ENCODE results near the gene UNC80.
"Not testable (repeated sequence)": the region's sequence is repeated elsewhere in the genome, so short reads cannot be mapped to it uniquely, and the experiment has no call there.

The UNC80 gene

DNA sequence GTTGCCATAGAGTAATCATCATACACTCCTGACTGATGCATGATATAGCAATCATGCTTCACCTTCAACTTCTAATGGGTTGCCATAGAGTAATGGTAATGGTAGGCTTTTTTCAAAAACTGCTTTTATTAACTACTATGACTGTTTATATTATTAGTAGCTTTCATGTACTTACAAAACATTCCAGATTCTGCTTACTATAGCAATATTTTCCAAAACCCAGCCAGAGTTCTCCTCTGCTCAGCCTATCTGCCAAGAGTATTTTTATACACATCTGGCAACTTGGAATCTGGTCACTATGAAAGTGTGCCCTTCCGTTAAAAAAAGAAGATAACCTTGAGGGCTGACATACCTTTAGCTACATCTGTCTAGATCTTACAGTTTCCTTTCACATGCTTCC lies 5.0 kb upstream of the UNC80 start:
- WGBS: 89% methylated on average over 1 of the region's 1 CpG
- H3K9me3 ChIP-seq (ENCODE audit: insufficient read depth, low read depth, low read length): no peaks in the 10 kb centered on the region
- H3K36me3 ChIP-seq (ENCODE audit: insufficient read depth, low read length): no peaks in the 10 kb centered on the region
- H3K4me1 ChIP-seq (ENCODE audit: insufficient read depth, low read length): no peaks in the 10 kb centered on the region
- H3K9ac ChIP-seq (ENCODE audit: low read depth, low read length): no peak overlapping the region
- H3K4me3 ChIP-seq (ENCODE audit: low read length): no peak overlapping the region
- peaks cover 97% of the 10 kb centered on the region for H3K27me3 ChIP-seq (ENCODE audit: insufficient read depth, low read length)
- H3K27ac ChIP-seq (ENCODE audit: low read depth, low read length): no peak overlapping the region

DNA sequence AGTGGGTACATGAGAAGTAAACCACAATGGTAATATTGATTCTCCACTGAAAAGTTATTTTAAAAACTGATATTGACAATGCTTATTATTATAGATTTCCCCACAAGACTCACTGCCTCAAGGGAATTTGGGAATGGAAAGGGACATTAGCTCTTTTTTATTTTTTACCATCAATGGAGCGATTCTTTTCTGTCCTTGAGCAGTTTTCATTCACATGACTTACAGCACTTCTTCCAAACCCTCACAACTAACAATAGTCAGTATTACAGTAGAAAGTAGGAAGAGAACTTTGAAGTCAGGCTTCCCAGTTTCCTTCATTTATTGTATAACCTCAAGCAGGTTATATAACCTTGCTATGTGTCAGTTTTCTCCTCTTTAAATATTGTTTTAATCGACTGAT lies 4.3 kb upstream of the UNC80 start:
- Histone ChIP-seq H3K27me3 (ENCODE audit: insufficient read depth, low read length) (peaks cover 95% of the 10 kb centered on the region), H3K9me3 (ENCODE audit: insufficient read depth, low read depth, low read length) (no peaks in the 10 kb centered on the region), H3K9ac (ENCODE audit: low read depth, low read length) (no peak overlapping the region), H3K27ac (ENCODE audit: low read depth, low read length) (no peak overlapping the region), H3K4me1 (ENCODE audit: insufficient read depth, low read length) (no peaks in the 10 kb centered on the region), H3K36me3 (ENCODE audit: insufficient read depth, low read length) (no peaks in the 10 kb centered on the region), H3K4me3 (ENCODE audit: low read length) (no peak overlapping the region)
- WGBS: 88% methylated on average over 1 of the region's 2 CpGs

DNA sequence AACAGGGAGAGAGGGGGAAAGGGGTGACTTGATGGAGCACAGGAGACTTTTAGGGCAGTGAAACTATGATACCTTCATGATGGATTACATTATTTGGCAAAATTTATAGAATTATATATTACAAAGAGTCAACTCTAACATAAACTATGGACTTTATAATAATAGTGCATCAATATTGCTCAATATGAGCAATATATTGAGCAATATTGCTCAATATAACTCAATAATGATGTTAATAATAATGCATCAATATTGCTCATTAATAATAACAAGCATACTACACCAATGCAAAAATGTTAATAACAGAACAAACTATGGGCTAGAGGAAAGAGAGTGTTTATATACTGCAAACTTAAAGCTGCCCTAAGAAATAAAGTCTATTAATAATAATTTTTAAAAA lies 3.1 kb upstream of the UNC80 start:
- H3K4me1 ChIP-seq (ENCODE audit: insufficient read depth, low read length): no peaks in the 10 kb centered on the region
- no peak overlapping the region for H3K27ac ChIP-seq (ENCODE audit: low read depth, low read length)
- no peaks in the 10 kb centered on the region for H3K9me3 ChIP-seq (ENCODE audit: insufficient read depth, low read depth, low read length)
- no peak overlapping the region for H3K4me3 ChIP-seq (ENCODE audit: low read length)
- peaks cover 95% of the 10 kb centered on the region for H3K27me3 ChIP-seq (ENCODE audit: insufficient read depth, low read length)
- H3K9ac ChIP-seq (ENCODE audit: low read depth, low read length): no peak overlapping the region
- H3K36me3 ChIP-seq (ENCODE audit: insufficient read depth, low read length): no peaks in the 10 kb centered on the region

DNA sequence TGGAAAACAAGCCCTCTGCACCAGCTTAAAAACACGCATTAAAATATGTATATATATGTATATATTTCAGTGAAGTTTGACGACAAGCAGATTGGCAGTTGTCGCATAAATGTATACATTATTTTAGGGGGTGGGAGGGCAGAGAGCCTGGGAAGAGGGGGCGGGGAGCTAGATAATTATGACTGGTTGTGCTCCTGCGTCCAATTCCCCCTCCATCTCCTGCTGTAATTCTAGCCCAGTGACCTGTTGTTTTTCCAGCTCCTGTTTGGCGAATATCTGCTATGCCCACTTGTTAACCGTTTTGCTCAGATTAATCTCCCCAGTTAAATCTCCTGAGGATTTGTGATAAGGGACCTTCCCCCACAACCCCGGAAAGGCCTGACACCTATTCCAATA lies 656 bp downstream of the UNC80 start:
- Histone ChIP-seq H3K27ac (ENCODE audit: low read depth, low read length) (no peak overlapping the region), H3K27me3 (ENCODE audit: insufficient read depth, low read length) (peaks cover 67% of the 10 kb centered on the region), H3K9me3 (ENCODE audit: insufficient read depth, low read depth, low read length) (no peaks in the 10 kb centered on the region), H3K4me1 (ENCODE audit: insufficient read depth, low read length) (no peaks in the 10 kb centered on the region), H3K9ac (ENCODE audit: low read depth, low read length) (0 out of 2 replicates have a peak overlapping the region, but pooled peaks have one; percentile 24), H3K36me3 (ENCODE audit: insufficient read depth, low read length) (no peaks in the 10 kb centered on the region), H3K4me3 (ENCODE audit: low read length) (peak overlapping the region; percentile 58)
- 25% methylated on average over 5 of the region's 8 CpGs for WGBS

DNA sequence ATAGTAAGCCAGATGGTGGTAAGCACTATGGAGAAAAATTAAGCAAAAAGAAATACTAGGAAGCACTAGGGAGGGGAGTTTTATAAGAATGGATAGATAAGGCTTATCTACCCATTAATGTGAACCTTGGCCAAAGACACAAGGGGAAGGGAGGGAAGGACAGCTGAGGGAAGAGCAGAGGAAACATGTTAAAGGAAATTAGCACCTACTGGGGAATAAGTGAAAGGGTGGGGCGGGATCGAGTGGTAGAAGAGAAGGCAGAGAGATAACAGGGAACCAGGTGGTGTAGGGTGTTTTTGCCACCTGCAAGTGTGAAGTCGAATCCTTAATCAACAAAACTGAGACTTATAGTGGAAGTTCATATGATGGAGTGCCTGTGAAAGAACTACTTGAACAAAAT lies 1.7 kb downstream of the UNC80 start:
- Histone ChIP-seq H3K27me3 (ENCODE audit: insufficient read depth, low read length) (peaks cover 56% of the 10 kb centered on the region), H3K36me3 (ENCODE audit: insufficient read depth, low read length) (no peaks in the 10 kb centered on the region), H3K27ac (ENCODE audit: low read depth, low read length) (no peak overlapping the region), H3K9ac (ENCODE audit: low read depth, low read length) (no peak overlapping the region), H3K9me3 (ENCODE audit: insufficient read depth, low read depth, low read length) (no peaks in the 10 kb centered on the region), H3K4me3 (ENCODE audit: low read length) (no peak overlapping the region), H3K4me1 (ENCODE audit: insufficient read depth, low read length) (no peaks in the 10 kb centered on the region)
- 49% methylated on average over 3 of the region's 3 CpGs for WGBS

DNA sequence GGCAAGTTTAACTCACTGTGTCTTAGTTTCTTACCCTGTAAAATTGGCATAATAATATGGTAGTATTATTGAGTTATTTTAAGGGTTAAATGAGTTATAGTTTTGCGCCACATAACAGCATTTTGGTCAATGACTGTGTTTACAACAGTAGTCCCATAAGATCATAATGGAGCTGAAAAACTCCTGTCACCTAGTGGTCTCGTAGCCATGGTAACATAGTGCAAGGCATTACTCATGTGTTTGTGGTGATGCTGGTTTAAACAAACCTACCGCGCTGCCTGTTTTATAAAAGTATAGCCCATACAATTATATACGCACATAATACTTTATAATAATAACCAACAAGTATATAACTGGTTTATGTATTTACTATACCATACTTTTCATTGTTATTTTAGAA lies 15.8 kb downstream of the UNC80 start:
- H3K36me3 ChIP-seq (ENCODE audit: insufficient read depth, low read length): no peaks in the 10 kb centered on the region
- no peaks in the 10 kb centered on the region for H3K27me3 ChIP-seq (ENCODE audit: insufficient read depth, low read length)
- WGBS: 96% methylated on average over 2 of the region's 5 CpGs
- H3K27ac ChIP-seq (ENCODE audit: low read depth, low read length): no peak overlapping the region
- H3K4me3 ChIP-seq (ENCODE audit: low read length): no peak overlapping the region
- H3K9me3 ChIP-seq (ENCODE audit: insufficient read depth, low read depth, low read length): no peaks in the 10 kb centered on the region
- peaks cover 17% of the 10 kb centered on the region for H3K4me1 ChIP-seq (ENCODE audit: insufficient read depth, low read length)
- H3K9ac ChIP-seq (ENCODE audit: low read depth, low read length): no peak overlapping the region

DNA sequence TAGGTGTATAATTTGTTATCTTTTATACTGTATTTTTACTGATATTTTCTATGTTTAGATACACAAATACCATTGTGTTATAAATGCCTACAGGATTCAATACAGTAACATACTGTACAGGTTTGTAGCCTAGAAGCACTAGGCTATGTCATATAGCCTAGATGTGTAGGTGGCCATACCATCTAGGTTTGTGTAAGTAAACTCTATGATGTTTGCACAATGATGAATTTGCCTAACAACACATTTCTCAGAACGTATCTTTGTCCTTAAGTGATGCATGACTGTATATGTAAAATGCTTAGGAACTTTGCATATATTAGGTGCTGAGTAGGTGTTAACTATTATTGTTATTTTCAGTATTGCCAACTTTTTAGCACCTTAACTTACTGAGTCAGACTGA lies 17.3 kb downstream of the UNC80 start:
- Histone ChIP-seq H3K36me3 (ENCODE audit: insufficient read depth, low read length) (no peaks in the 10 kb centered on the region), H3K9ac (ENCODE audit: low read depth, low read length) (no peak overlapping the region), H3K9me3 (ENCODE audit: insufficient read depth, low read depth, low read length) (no peaks in the 10 kb centered on the region), H3K27me3 (ENCODE audit: insufficient read depth, low read length) (no peaks in the 10 kb centered on the region), H3K4me3 (ENCODE audit: low read length) (no peak overlapping the region), H3K27ac (ENCODE audit: low read depth, low read length) (no peak overlapping the region), H3K4me1 (ENCODE audit: insufficient read depth, low read length) (peaks cover 13% of the 10 kb centered on the region)
- 91% methylated on average over 1 of the region's 1 CpG for WGBS

DNA sequence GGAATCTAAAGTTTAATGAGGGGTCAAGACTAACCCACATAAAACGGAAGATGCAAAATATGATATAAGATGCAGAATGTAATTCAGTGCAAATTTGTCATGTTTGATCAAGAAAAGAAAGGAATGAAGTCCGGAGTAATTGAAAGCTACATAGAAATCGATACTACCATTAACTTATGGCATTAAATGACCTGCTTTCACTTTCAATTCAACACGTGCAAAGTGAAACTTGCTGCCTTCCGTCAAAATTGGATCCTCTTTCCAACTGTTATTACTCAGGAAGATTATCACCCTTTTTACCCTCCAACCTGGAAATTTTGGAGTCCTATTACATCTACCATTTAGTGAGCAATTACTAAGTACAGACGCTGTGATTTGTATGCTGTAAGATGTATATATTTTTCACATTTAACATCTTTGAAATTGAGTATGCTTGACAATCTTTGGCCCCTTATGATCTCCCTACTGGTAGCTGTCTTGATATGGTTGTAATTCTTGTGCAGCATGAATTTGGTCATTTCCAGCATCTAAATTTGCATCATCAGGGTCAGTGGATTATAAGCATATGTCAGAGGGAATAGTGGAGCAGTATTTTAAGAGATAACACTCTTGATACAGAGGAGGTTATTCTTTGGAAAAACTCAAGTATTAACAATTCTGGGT lies 18.6 kb downstream of the UNC80 start:
- H3K4me3 ChIP-seq (ENCODE audit: low read length): no peak overlapping the region
- no peaks in the 10 kb centered on the region for H3K9me3 ChIP-seq (ENCODE audit: insufficient read depth, low read depth, low read length)
- no peak overlapping the region for H3K9ac ChIP-seq (ENCODE audit: low read depth, low read length)
- peaks cover 11% of the 10 kb centered on the region; the same call in 1 of the 2 replicates for H3K4me1 ChIP-seq (ENCODE audit: insufficient read depth, low read length)
- H3K27me3 ChIP-seq (ENCODE audit: insufficient read depth, low read length): no peaks in the 10 kb centered on the region
- no peaks in the 10 kb centered on the region for H3K36me3 ChIP-seq (ENCODE audit: insufficient read depth, low read length)
- 77% methylated on average over 5 of the region's 6 CpGs for WGBS
- H3K27ac ChIP-seq (ENCODE audit: low read depth, low read length): no peak overlapping the region

DNA sequence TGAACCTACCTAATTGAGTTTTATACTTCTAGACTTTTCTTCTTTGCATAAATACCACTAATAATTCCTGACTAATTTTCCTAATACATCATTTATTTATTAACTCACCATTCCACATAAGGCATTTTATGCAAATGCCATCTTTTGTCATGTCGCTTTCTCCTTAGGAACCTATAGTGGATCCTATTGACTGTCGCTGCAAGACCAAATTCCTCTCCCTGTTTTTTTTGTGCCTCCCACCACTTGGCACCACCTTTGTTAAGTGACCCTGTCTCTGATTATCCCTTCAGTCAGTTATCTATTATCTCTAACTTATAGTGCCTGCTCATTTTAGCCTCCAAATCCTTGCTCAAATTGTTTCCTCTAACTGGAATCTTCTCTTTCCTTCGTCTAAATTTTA lies 19.5 kb downstream of the UNC80 start:
- H3K27ac ChIP-seq (ENCODE audit: low read depth, low read length): no peak overlapping the region; the same call in 1 of the 2 replicates
- H3K27me3 ChIP-seq (ENCODE audit: insufficient read depth, low read length): no peaks in the 10 kb centered on the region
- 67% methylated on average over 3 of the region's 3 CpGs for WGBS

DNA sequence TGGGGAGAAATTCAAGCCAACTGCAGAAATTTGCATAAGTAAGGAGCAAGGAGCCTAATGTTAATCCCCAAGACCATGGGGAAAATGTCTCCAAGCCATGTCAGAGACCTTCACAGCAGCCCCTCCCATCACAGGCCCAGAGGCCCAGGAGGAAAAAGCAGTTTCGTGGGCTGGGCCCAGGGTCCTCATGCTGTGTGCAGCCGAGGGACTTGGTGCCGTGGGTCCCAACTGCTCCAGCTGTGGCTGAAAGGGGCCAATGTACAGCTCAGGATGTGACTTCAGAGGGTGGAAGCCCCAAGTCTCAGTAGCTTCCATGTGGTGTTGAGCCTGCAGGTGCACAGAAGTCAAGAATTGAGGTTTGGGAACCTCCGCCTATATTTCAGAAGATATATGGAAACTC lies 23.8 kb downstream of the UNC80 start:
- H3K9ac ChIP-seq (ENCODE audit: low read depth, low read length); H3K9me3 ChIP-seq (ENCODE audit: insufficient read depth, low read depth, low read length); H3K36me3 ChIP-seq (ENCODE audit: insufficient read depth, low read length); H3K4me3 ChIP-seq (ENCODE audit: low read length); H3K4me1 ChIP-seq (ENCODE audit: insufficient read depth, low read length); H3K27ac ChIP-seq (ENCODE audit: low read depth, low read length); H3K27me3 ChIP-seq (ENCODE audit: insufficient read depth, low read length): not testable (repeated sequence)
- WGBS: 94% methylated on average over 4 of the region's 4 CpGs

More for the DNA sequence above, 19.5 kb downstream of the UNC80 start:
- H3K4me1 ChIP-seq (ENCODE audit: insufficient read depth, low read length): peaks cover 11% of the 10 kb centered on the region; the same call in 1 of the 2 replicates
- H3K36me3 ChIP-seq (ENCODE audit: insufficient read depth, low read length): no peaks in the 10 kb centered on the region
- H3K9ac ChIP-seq (ENCODE audit: low read depth, low read length): no peak overlapping the region
- no peaks in the 10 kb centered on the region for H3K9me3 ChIP-seq (ENCODE audit: insufficient read depth, low read depth, low read length)
- no peak overlapping the region for H3K4me3 ChIP-seq (ENCODE audit: low read length)

DNA sequence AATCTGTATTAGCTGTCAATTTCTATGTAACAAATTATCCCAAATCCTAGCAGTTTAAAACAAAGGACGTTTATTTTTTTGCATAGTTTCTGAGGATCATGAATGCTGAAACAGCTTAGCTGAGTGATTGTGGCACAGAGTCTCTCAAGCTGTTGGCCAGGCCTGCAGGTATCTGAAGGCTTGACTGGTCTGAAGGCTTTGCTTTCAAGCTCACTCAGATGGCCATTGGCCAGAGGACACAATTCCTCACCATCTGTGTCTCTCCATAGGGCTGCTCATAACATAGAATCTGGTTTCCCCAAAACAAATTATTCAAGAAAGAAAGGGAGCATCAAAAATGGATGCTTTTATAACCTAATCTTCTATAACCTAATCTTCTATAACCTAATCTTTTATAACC lies 33.7 kb downstream of the UNC80 start:
- Histone ChIP-seq H3K9ac (ENCODE audit: low read depth, low read length) (no peak overlapping the region), H3K27me3 (ENCODE audit: insufficient read depth, low read length) (no peaks in the 10 kb centered on the region), H3K4me3 (ENCODE audit: low read length) (no peak overlapping the region), H3K4me1 (ENCODE audit: insufficient read depth, low read length) (no peaks in the 10 kb centered on the region), H3K27ac (ENCODE audit: low read depth, low read length) (no peak overlapping the region), H3K36me3 (ENCODE audit: insufficient read depth, low read length) (no peaks in the 10 kb centered on the region), H3K9me3 (ENCODE audit: insufficient read depth, low read depth, low read length) (no peaks in the 10 kb centered on the region)
- 76% methylated on average over 1 of the region's 1 CpG for WGBS

DNA sequence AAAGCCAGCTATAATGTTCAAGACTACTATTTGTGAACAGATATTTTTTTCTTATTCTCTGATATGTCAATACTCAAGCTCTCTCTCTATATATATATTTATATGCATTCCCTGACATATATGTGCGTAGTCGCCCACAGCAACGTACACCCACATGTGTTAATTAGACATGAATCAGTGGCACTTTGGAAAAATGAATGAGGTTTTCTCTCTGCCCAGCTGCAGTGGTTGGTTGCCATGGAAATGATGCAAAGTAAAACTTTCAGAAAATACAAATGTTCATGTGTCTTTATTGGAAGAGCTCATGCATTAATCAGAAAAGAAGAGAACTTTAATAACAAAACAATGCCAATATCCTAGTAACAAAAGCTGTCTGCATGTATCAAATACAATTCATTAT lies 34.7 kb downstream of the UNC80 start:
- Histone ChIP-seq H3K9ac (ENCODE audit: low read depth, low read length) (no peak overlapping the region), H3K4me3 (ENCODE audit: low read length) (no peak overlapping the region), H3K27ac (ENCODE audit: low read depth, low read length) (no peak overlapping the region), H3K36me3 (ENCODE audit: insufficient read depth, low read length) (no peaks in the 10 kb centered on the region), H3K27me3 (ENCODE audit: insufficient read depth, low read length) (no peaks in the 10 kb centered on the region), H3K9me3 (ENCODE audit: insufficient read depth, low read depth, low read length) (no peaks in the 10 kb centered on the region), H3K4me1 (ENCODE audit: insufficient read depth, low read length) (no peaks in the 10 kb centered on the region)
- WGBS: 50% methylated on average over 2 of the region's 3 CpGs

Measured in HUES64 (cell line).